CD4-positive, alpha-beta T cell treated with Interleukin-4 for 4 hours (primary cell): ENCODE data around the gene VSTM2L.
"Not testable (repeated sequence)": the region's sequence is repeated elsewhere in the genome, so short reads cannot be mapped to it uniquely, and the experiment has no call there.

ENCODE experiments used
- DNase-seq: peaks from one replicate; pipeline ENCODE4 v3.0.0-alpha.2; 2020

VSTM2L gene, protein sequence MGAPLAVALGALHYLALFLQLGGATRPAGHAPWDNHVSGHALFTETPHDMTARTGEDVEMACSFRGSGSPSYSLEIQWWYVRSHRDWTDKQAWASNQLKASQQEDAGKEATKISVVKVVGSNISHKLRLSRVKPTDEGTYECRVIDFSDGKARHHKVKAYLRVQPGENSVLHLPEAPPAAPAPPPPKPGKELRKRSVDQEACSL

DNA sequence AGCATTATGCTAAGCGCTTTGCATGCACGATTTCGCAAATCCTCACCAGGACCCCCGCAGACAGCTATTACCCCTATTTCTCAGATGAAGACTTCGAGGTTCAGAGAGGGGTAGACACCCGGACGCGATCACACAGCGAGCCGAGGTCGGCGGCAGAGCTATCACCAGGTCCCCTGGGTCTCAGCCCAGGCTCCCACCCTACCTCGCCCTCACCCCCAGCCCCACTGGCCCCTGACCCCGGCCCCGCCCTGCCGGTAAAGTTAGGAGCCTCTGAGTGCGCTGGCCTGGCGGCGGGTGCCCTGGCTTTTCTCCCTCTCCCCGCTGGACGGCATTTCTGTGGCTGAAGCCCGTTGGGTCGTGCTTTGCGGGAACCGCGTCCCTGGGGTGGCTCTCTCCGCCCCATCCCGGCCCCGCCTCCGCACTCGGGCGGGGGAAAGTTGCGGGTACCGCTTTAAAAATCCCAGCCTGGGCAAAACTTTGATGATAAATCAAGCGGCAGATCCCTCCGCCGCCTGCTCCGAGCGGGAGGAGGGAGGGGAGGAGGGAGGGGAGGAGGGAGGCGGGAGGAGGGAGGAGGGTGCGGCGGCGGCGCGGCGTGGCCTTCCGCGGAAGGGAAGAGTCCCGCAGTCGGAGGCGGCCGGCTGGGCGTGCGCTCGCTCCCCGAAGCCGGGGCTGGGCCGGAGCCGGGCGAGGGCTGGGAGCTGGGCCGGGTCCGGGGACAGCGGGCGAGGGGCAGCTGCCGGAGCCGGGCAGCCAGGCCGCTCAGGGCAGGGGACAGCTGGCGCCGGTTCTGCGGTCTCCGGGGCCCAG is at the start of gene VSTM2L:
TSS of gene VSTM2L (plus strand) at position 624 of the 810 bp plus-strand sequence. CDS start 224 bp downstream, outside the sequence.
- no peak for DNase-seq

DNA sequence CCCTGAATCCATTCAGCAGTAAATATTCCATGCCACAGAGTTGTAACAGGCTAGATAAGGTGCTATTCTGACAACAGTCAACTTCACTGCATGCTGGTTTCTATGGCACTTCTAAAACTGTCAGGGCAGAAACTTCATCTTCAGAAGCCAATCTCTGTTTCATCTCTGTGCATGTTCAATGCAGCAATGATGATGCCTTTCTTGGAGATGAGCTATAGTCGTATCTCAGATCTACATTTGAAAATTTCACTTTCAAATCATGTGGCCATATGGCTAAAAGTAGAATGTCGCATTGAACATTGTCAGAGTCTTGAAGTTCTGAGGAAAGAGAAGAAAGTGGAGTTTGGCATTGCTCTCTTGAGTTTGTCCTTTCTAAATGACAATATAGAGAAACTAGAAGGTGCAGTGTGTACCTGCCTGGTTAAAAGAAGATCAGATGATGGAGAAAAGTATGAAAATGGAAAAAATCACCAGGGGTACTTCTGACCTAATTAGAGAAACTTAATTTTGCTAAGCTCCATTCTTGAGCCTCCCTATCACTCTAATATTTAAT is 49.0 kb upstream of the VSTM2L start:
- no peak for DNase-seq

DNA sequence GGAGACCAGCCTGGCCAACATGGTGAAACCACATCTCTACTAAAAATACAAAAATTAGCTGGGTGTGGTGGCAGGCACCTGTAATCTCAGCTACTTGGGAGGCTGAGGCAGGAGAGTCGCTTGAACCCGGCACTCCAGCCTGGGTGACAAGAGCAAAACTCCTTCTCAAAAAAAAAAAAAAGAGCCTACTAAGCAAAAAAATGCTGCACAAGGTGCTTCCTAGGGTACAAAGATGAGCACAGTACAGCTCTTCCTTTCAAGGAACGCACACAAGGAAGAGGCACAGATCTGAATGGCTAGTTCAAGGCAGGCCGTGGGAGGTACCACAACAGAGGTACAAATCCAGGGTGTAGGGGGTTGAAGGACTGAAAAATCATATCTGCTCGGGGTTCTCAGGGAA is 46.9 kb upstream of the VSTM2L start:
- DNase-seq = not testable (repeated sequence)

DNA sequence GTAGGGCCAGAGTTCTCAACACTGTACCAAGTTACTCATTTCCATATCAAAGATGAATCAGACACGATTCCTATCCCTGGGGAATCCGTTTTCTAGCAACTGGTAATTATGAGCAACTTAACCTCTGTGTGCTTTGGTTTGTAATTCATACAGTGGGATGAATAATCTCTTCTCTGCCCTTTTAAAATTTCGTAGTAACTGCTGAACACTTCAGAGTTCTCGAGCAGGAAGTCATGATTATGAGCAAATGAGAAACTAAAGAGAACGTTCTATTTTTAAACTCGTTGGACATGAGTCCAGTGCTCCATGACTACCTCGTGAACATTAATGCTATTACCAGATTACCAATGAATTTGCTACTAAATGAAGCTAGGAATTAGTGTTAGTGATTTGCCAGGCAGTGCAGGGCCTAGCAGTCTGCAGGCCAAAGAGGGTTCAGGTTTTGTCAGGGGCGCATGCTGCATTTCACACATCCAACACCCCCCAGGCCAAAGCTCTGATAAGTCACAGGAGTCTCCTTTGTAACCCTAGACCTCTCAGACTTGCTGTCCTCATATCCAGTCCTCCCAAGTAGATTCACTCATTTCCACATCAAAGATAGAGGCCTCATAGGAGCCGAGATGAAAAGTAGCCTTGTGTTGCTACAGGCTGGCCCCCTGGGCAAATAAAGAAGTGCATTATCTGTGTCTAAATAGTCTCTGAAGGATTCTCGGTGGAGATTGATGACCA is 45.8 kb upstream of the VSTM2L start:
- DNase-seq = no peak

DNA sequence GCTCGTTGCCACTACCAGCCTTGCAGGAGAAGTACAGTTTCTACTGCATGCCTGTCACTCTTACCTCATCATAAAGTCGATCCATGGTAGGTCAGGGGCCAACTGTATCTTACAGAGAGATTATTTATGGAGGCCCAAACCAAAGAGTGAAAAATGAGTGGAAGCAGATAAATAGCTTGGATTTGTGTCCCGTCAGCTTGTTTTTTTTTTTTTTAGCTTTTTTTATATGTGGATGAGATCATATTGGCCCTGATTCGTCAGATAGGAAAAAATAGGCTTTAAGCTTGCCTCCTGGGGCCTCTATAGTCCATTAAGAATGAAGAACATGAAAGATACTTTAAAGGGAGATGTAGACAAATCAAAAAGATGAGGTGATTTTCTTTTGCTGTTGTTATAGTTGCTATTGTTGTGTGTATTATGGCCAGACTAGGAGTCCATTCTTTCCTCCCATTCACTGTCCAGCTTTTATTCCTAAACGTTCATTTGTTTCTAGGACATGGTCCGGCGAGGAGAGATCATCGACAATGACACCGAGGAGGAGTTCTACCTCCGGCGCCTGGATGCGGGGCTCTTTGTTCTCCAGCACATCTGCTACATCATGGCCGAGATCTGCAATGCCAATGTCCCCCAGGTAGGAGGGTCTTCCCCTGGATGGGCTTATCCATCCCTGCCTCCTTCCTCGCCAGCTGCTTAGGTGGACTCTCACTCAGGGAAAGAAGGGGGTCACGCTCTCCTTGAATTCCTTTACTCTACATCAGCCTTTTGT is 43.3 kb upstream of the VSTM2L start:
- DNase-seq = no peak

DNA sequence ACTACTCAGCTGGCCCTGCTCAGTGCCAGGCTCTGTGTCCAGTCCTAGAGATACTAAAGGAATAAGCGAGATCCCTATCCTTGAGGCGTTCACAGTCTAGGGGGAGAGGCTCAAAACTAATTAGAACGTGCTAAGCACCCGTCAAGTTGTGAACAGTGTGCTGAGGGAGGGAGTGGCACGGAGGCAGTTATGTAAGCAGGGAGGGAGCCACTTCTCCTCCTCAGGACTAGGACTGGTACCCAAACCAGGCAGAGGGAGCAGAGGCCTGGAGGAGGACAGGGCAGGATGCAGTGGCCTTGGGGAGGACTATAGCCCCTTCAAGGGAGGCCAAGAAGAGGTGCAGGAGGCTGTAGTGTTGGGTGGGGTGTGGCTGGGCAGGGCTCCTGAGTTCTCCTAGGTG is 39.6 kb upstream of the VSTM2L start:
- DNase-seq = no peak

DNA sequence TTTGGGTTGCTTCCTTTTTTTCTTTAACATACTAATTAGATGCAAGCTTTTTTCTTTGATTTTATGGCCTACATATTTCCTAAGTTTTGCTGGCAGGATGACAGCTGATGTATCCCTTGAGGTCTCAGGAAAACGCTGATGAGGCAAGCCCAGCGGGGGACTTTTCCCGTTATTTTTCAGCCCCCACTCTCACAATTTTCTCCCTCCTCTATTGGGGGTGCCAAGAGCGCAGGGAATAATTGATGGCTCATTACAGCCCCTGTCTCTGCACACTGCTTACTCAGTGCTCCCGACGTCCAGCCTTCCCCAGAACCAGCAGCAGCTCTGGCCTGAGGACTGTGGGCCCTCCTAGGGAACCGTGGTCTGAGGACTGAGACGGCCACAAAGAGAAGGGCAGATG is 38.6 kb upstream of the VSTM2L start:
- DNase-seq = no peak

DNA sequence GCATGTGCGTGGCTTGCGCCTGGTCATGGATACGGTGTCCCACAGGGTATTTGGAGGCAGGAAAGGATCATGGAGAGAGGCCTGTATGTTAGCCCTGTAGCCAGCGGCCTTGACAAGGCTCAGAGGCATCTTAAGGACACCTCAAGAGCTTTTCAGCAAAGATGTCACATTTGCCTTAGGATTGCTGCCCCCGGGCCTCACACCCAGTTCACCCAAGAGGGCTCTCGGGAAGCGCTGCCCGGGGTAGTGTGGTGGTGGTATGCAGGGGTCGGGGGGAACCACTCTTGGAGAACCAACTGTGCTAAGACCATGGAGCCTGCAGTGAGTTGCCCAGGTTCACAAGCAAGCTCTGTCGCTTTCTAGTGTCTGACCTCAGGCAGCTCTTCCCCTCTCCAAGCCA is 36.9 kb upstream of the VSTM2L start:
- DNase-seq = no peak

DNA sequence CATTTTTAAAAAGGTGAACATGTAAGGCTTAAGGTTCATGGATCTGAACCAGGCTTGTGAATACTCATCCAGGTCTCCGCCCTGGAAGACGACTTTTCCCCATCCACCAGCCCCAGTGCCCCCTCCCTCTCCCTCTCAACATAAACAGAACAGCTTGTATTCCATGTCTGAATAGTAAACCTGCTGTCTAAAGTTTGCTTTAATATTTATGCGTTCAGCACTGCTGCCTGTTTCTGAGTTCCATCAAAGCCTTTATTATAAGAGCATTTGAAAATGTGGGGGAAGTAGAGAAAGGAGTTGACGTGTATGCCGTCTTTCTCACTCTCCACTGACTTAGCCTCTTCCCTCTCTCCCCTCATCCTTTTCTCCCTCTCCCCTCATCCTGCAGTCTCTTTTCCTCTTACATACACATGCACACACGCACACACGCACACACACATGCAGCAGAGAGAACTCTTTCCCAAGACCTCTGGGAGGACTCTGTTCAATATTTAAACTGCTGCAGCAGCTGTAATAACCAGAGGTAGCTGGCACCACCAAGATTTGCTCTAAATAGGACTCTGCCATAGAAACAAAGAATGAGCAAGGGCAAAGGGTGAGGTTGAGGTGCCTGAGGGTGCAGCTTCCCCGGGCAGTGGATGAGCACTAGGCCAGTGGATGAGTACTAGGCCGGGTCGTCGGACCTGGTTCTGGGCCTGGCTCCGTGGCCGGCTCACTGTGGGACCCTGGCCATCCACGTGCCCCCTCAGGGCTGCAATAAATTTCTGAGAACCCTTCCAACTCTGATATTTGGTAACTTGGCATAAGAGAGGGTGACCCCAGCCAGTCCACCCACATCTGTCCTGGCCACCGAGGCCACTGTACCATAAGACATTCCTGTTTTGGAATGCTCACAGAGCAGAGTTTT is 35.4 kb upstream of the VSTM2L start:
- DNase-seq = no peak

DNA sequence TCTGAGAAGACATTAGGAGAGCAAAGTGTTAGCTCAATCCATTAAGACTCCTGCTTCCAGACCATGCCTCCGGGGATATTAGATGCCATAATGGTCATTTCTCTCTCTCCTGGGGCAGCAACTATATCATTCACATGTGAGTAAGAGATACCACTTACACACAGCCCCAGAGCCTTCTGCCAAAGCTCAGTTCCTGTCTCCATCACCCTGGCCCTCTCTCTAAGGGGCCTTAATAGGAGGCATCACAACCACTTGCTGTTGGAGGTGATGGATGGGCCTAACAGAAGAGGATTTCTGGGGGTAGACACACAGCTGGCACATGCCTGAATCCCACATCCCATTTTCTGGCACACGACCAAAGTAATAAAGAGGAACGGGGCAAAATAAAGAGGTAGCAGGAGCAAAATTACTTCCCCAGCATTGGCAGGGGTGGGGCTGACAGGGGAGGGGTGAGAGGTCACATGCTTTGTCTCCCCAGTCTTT is 34.0 kb upstream of the VSTM2L start:
- DNase-seq = no peak

DNA sequence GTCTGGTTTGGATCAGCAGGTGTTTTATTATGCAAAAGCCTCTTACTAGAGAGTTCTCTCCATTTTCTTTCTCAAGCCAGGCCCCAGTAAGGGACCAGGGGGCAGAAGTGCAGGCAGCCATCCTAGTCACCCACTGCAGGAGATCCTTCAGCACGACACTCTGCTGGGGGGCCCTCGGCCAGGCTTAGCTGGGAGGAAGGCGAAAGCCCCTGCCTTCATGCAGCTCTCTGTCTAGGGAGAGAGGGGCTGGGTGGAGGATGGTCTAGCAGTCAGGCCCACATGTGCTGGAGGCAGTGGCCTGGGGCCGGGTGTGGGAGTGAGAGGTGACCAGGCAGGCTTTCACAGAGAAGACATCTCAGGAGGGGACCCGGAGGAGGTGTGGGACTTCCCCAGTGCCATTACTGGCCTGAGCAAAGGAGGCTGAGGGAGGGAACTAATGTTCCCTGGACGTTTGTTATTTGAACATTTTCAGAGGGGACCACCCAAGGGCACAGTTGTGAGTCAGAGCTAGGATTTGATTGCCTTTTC is 33.5 kb upstream of the VSTM2L start:
- DNase-seq = no peak

DNA sequence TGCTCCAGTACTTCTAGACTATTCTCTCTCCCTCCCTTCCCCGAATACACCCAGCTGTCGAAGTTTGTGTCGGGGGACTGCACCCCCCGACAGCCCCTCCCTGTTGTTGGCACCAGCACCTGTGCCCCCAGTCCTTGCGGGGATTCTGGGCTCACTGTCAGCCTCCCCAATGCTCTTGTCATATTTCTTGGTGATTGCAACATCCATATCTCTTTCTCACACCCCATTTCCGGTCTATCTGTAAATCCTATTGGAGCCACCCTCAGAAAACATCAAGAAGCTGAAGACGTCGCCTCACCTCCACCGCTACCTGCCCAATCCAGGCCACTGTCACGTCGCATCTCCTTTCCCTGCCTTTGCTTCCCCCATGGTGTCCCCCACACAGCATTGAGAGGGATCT is 32.6 kb upstream of the VSTM2L start:
- DNase-seq = no peak

DNA sequence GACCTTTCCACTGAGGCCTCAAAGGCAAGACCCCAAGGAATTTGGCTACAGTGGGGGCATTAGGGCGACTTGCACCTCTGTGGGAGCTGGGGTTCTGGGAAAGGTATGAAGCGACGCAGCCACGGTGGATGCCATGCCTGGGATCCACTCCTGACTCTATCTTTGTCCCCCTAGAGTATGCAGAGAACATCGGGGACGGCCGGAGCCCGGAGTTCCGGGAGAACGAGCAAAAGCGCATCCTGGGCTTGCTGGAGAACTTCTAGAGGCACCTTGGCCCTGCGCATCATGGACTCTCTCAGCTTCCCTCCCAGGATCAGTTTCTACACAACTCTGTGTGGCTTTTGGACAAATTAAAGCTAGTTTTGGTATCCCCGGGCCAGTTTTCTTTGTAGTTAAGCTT is 31.2 kb upstream of the VSTM2L start:
- DNase-seq = no peak

DNA sequence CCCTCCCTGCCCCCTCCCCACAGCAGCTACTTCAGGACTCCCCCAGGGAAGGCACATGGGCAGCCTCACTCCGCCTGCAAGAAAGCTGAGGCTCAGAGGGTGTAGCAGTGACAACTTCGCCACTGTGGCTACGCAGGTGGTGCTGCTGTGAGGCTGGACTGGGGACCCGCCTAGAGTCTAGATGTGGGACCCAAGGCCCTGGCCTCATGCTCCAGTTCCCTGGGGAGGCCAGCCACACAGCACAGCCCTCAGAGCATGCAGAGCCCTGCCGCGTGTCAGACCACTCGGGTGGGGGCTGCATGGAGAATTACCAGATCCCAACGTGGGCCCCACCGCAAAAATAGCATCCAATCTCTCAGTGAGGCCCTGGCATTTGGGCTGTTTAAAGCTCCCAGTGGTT is 30.8 kb upstream of the VSTM2L start:
- DNase-seq = no peak

DNA sequence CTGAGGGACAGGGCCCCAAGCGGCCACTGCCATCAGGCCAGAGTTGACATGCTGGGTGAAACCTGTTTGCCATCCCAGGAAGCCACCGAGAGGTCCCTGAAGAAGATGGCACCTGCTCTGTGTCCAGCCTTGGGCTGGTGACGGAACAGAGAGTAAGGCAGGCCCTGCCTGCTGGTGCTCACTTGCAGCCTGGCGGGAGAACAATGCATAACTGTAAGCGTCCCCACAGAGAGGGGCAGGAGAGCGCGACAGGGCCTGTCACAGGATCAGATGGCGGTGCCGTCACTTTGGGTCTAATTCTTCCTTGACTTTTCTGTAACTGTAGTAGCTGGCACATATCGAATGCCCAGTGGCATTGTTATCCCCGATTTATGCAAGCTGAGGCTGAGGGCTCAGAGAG is 29.0 kb upstream of the VSTM2L start:
- DNase-seq = no peak

DNA sequence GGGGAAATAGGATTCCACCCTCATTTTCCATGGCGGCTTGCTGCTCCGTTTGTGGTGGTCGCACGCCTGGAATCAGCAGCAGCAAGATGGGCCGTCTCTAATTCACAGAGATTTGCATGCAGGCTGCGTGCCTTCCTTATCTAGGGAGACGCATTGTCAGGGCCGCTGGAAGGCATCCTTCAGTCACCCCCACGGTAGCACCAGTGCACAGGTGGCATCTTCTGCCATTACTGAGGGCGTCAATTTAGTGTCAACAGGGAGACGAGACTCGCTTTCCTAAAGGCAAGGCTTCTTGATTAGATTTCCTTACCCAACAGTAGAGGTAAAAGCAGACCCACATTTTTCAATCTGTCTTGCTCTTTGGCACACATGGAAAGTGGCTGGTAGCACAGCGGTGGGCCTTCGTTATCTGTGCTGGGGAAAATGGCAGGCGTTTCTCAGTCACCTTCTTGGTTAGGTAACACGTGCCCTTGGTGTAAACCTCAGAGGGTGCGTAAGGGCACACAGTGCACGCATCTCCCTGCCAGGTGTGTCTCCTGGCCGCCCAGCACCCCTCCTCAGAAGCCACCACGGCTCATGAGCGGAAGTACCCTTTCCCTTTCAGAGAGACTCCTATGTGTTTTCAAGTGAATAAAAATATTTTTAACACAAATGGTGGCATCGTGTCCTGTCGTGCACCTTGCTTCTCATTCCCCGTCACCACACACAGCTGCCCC is 27.3 kb upstream of the VSTM2L start:
- no peak for DNase-seq

DNA sequence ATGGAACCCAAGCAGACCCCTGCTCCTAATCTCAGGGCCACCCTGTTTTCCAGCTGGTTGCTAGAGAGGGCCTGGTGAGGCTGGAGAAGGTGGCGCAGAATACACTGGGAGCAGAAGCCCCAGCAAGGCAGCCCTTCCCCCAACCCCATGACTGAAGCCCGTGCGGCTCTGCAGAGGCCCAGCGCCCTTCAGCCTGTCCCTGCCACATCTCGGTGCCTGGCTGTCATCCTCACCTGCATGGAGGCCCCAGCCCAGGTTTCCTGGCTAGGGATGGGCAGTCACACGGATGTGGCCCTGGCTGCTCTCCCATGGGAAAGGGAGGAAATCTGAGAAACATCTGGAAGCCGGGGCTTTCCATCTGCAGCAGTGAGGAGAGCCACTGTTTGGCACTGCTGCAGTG is 26.1 kb upstream of the VSTM2L start:
- no peak for DNase-seq

DNA sequence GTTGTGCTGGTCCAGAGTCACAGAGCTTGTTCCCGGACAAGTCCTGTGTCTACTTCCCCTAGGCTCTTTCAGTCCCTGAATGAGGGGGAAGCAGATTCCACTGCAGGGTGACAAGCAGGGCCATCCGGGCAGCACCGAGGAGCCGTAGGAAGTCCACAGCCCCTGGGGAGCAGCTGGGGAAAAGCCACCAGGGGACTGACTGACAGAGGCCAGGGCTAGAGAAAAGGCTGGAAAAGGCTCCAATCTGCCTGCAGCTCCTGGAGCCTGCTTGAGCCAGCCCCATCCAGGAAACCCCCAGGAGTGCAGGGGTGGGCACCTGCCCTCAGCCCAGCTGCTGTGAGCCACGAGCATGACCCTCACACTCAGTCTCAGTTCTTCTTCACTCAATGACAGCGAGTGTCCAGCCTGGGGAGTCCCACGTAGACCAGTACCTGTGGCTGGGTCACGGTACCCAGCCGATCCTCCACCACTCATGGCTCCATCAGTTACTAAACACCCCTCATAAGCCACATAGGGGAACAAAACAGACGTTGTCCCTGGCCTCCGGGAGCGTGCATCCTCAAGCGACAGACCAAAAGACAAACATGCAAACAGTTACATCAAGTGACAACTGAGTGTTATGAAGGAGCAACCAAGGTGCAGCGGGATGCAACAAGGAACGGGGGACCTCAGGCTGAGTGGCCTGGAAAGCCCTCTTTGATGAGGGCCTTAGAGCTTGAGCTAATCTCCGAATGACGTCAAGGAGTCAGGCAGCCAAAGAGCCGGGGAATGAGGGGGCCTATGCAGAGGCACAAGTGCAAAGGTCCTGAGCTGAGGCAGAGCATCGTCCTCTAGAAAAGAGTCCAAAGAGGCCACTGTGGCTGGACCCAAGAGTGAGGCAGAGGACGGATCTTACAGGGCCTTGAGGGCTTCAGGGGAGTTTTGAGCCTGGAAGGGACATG is 24.8 kb upstream of the VSTM2L start:
- no peak for DNase-seq

DNA sequence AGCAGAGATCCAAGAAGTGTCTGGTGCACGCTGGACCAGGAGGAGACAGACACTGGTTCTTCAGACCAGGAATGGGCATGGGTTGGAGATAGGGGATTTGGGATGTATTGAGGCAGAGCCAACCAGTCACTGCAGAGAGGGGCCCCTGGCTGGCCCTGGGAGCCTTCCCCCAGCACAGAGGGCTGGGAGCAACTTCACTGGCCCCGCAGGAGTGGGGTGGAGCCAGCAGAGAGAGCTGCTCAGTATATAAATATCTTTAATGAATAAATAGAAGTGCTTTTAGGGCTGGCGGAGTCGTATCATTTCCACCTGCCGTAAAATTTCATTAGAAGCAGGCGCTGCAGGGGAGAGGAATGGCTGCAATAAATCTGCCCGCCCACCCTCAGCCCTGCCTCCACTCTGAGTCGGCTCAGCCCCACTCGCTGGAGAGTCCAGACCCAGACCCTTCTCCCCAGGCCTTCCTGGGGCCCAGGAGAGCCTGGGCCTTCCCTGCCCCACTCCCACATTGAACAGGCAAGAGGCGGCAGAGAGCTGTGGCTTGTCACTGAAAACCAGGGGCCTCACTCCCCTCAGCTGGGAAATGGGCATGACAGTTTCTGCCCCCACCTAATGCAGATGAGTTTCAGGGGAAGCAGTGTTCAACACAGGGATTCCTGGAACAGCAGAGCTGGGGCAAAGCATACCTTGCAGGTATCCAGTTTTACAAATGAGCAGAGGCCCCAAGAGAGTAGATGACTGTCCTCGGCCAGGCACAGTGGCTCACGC is 23.9 kb upstream of the VSTM2L start:
- no peak for DNase-seq
